CD14-positive monocyte (primary cell): ENCODE measurements around the gene SPAAR. TPM values are rescaled to one million over a fixed set of nuclear protein-coding genes. Genes with fewer than 3 reads are reported as not detected.
A peak's percentile ranks its signal among the peaks of the same experiment; 100 is the strongest.

Experiments used
- DNase-seq, 3 donors: peaks; one replicate each; pipeline ENCODE4 v3.0.0-alpha.2; 2011 to 2022
- H2AFZ ChIP-seq: 2 replicates; pipeline ENCODE4 v1.6.0; 2012; ENCODE audit warnings: mild to moderate bottlenecking, low read depth, low read length, inconsistent platforms; ENCODE audit not compliant: insufficient read depth, poor library complexity, severe bottlenecking
- H3K27ac ChIP-seq, 2 donors: 1 replicate in 1 of 2; 2 replicates in 1 of 2; pipeline ENCODE4 v1.5.1; 2012 to 2013; ENCODE audit warnings: low read length in 2 of 2, control low read depth in 1 of 2, inconsistent platforms in 1 of 2, low read depth in 1 of 2, mild to moderate bottlenecking in 1 of 2
- H3K27me3 ChIP-seq, 2 donors: one replicate each; pipeline versions ENCODE4 v1.6.0 to v1.6.1; 2011 to 2013; ENCODE audit warnings: low read length in 2 of 2; ENCODE audit not compliant: control insufficient read depth in 2 of 2, insufficient read depth in 2 of 2
- H3K36me3 ChIP-seq, 2 donors: replicated peaks in 1 of 2; 1 replicate in 1 of 2; 2 replicates in 1 of 2; pipeline versions ENCODE4 v1.5.1 to v1.6.1; 2012 to 2013; ENCODE audit warnings: low read length in 2 of 2, control low read depth in 1 of 2, inconsistent platforms in 1 of 2, mild to moderate bottlenecking in 1 of 2; ENCODE audit not compliant: insufficient read depth in 2 of 2, control insufficient read depth in 1 of 2
- H3K4me1 ChIP-seq, 2 donors: 1 replicate in 1 of 2; 2 replicates in 1 of 2; pipeline versions ENCODE4 v1.5.1 to v1.6.1; 2012 to 2013; ENCODE audit warnings: low read length in 2 of 2, control low read depth in 1 of 2, inconsistent platforms in 1 of 2, mild to moderate bottlenecking in 1 of 2, moderate library complexity in 1 of 2; ENCODE audit not compliant: insufficient read depth in 2 of 2, control insufficient read depth in 1 of 2
- H3K4me2 ChIP-seq: replicated peaks from 2 replicates; pipeline ENCODE3; 2012; ENCODE audit warnings: low read length, moderate library complexity, mild to moderate bottlenecking; ENCODE audit not compliant: poor library complexity, severe bottlenecking; ENCODE audit errors: extremely low read depth
- H3K4me3 ChIP-seq, 3 experiments: fragments of 200-600 bp in 1 of 3; sonication (generic) in 1 of 3; replicated peaks in 1 of 3; 1 replicate in 2 of 3; 2 replicates in 1 of 3; pipeline ENCODE4 v1.5.1; 2011 to 2013; ENCODE audit warnings: low read length in 3 of 3, mild to moderate bottlenecking in 3 of 3, control low read depth in 2 of 3, low read depth in 2 of 3, inconsistent platforms in 1 of 3, moderate library complexity in 1 of 3
- H3K79me2 ChIP-seq: 2 replicates; pipeline ENCODE4 v1.6.0; 2012; ENCODE audit warnings: mild to moderate bottlenecking, control low read depth, inconsistent platforms, low read length, moderate library complexity; ENCODE audit not compliant: insufficient read depth
- H3K9ac ChIP-seq: 2 replicates; pipeline ENCODE4 v1.6.0; 2017; ENCODE audit warnings: low read length, mild to moderate bottlenecking; ENCODE audit not compliant: insufficient read depth, poor library complexity, severe bottlenecking
- H3K9me3 ChIP-seq, 2 donors: replicated peaks in 1 of 2; 1 replicate in 1 of 2; 2 replicates in 1 of 2; pipeline versions ENCODE4 v1.5.1 to v1.6.1; 2012 to 2013; ENCODE audit warnings: low read length in 2 of 2, control low read depth in 1 of 2; ENCODE audit not compliant: control insufficient read depth in 1 of 2, insufficient read depth in 1 of 2
- H4K20me1 ChIP-seq: 2 replicates; pipeline ENCODE4 v1.6.0; 2012; ENCODE audit warnings: mild to moderate bottlenecking, low read length, control low read depth, moderate library complexity; ENCODE audit not compliant: insufficient read depth
- H3K27ac Mint-ChIP-seq, 7 donors: one replicate each; pipeline ENCODE4 v1.8.0; 2020; ENCODE audit warnings: mild to moderate bottlenecking in 7 of 7, mixed read lengths in 7 of 7, moderate library complexity in 6 of 7, inconsistent platforms in 2 of 7
- H3K27me3 Mint-ChIP-seq, 3 donors: one replicate each; pipeline ENCODE4 v1.8.0; 2021 to 2022; ENCODE audit warnings: low read depth in 3 of 3, mild to moderate bottlenecking in 3 of 3, mixed read lengths in 3 of 3, moderate library complexity in 3 of 3, inconsistent platforms in 1 of 3
- H3K36me3 Mint-ChIP-seq, 2 donors: one replicate each; pipeline ENCODE4 v1.8.0; 2020; ENCODE audit warnings: mixed read lengths in 2 of 2, inconsistent platforms in 1 of 2, mild to moderate bottlenecking in 1 of 2
- H3K4me1 Mint-ChIP-seq: one replicate; pipeline ENCODE4 v1.8.0; 2020; ENCODE audit warnings: mild to moderate bottlenecking, mixed read lengths
- H3K4me3 Mint-ChIP-seq, 2 donors: one replicate each; pipeline ENCODE4 v1.8.0; 2020; ENCODE audit warnings: mild to moderate bottlenecking in 2 of 2, mixed read lengths in 2 of 2, moderate library complexity in 1 of 2
- H3K9me3 Mint-ChIP-seq, 7 donors: one replicate each; pipeline ENCODE4 v1.8.0; 2020 to 2022; ENCODE audit warnings: mixed read lengths in 7 of 7, mild to moderate bottlenecking in 6 of 7, moderate library complexity in 6 of 7, inconsistent platforms in 2 of 7
- CTCF ChIP-seq: fragments of 200-600 bp; IDR thresholded peaks from one replicate; pipeline ENCODE4 v1.8.0; 2022; ENCODE audit warnings: antibody characterized with exemption, mild to moderate bottlenecking
- WGBS: methylation state at CpG from one replicate; pipeline ENCODE4 v1.1.5; 2013; ENCODE audit warnings: missing lambda C conversion rate; ENCODE audit not compliant: insufficient coverage; 5-methylcytosine and 5-hydroxymethylcytosine counted together
- intact Hi-C, 2 donors: fragments of 100-400 bp; cut with micrococcal nuclease; formaldehyde crosslinking; loops; one replicate each; pipeline versions ENCODE4 v1.15.0 to v1.15.1; 2023
- polyA plus RNA-seq, 3 donors: library from polyadenylated mRNA; depleted of rRNA in 1 of 3; unstranded in 2 of 3; stranded (reverse) in 1 of 3; fragments of 300-500 nt in 2 of 3; fragments of >200 nt in 1 of 3; fragmentation: Illumina TruSeq in 2 of 3; gene quantifications; 1 replicate in 2 of 3; 2 replicates in 1 of 3; pipeline ENCODE4 v1.2.3, GENCODE V29; 2012 to 2021

SPAAR gene
- polyA plus RNA-seq, 3 donors: not detected

GRCh38 chr9:35861161-35861897 is 48.0 kb upstream of the SPAAR start:
- Histone ChIP-seq H3K4me3 (no peak overlapping the region), H3K9ac (no peak overlapping the region), H4K20me1 (no peaks in the 10 kb centered on the region), H3K36me3 (no peaks in the 10 kb centered on the region), H3K4me1 (peaks cover 4 to 19% of the 10 kb centered on the region in 2 donors), H3K27me3 (peaks cover 5 to 40% of the 10 kb centered on the region in 2 donors), H3K4me2 (no peak overlapping the region), H3K79me2 (no peaks in the 10 kb centered on the region), H2AFZ (no peak overlapping the region), H3K27ac (no peak overlapping the region), H3K9me3 (no peaks in the 10 kb centered on the region)
- Mint-ChIP-seq H3K9me3 (peaks cover 0 to 2% (median 0%) of the 10 kb centered on the region in 7 donors), H3K36me3 (peaks cover 0 to 2% of the 10 kb centered on the region in 2 donors), H3K27me3 (peaks cover 27 to 50% (median 41%) of the 10 kb centered on the region in 3 donors), H3K27ac (no peak overlapping the region), H3K4me1 (peaks cover 26% of the 10 kb centered on the region), H3K4me3 (no peak overlapping the region)
- WGBS: 65% methylated on average over 10 of the region's 12 CpGs
- intact Hi-C loops: no loop called here
- TF ChIP-seq CTCF: no peak
- DNase-seq: peak in 1 of 3 donors; percentile 1

GRCh38 chr9:35862328-35862727 is 47.0 kb upstream of the SPAAR start:
- no peak overlapping the region for H3K9ac ChIP-seq
- WGBS: 97% methylated on average over 3 of the region's 4 CpGs
- intact Hi-C loops: no loop called here
- H3K4me3 Mint-ChIP-seq: peak overlapping the region in 1 of 2 donors; percentile 44
- no peaks in the 10 kb centered on the region for H3K36me3 ChIP-seq
- peaks cover 5 to 32% of the 10 kb centered on the region in 2 donors for H3K27me3 ChIP-seq
- peaks cover 4 to 19% of the 10 kb centered on the region in 2 donors for H3K4me1 ChIP-seq
- no peaks in the 10 kb centered on the region for H4K20me1 ChIP-seq
- H3K27ac Mint-ChIP-seq: no peak overlapping the region
- no peak for DNase-seq
- H3K9me3 Mint-ChIP-seq: no peaks in the 10 kb centered on the region
- H3K27ac ChIP-seq: no peak overlapping the region
- H2AFZ ChIP-seq: no peak overlapping the region
- no peak overlapping the region for H3K4me3 ChIP-seq
- TF ChIP-seq CTCF: no peak
- peaks cover 21 to 45% (median 38%) of the 10 kb centered on the region in 3 donors for H3K27me3 Mint-ChIP-seq
- peaks cover 23% of the 10 kb centered on the region for H3K4me1 Mint-ChIP-seq
- no peak overlapping the region for H3K4me2 ChIP-seq
- no peaks in the 10 kb centered on the region for H3K79me2 ChIP-seq
- H3K9me3 ChIP-seq: no peaks in the 10 kb centered on the region
- peaks cover 0 to 2% of the 10 kb centered on the region in 2 donors for H3K36me3 Mint-ChIP-seq
